Neuronal stem cell (in vitro differentiated cells): Measurements from ENCODE around the gene TTC28.

Experiments used
- DNase-seq: peaks from one replicate; pipeline ENCODE4 v3.0.0-alpha.2; 2013; ENCODE audit warnings: low spot score
- H2AFZ ChIP-seq: one replicate; pipeline ENCODE4 v1.6.1; 2013; ENCODE audit warnings: mild to moderate bottlenecking, low read length, inconsistent platforms
- H2AK5ac ChIP-seq: 2 replicates; pipeline ENCODE4 v1.6.1; 2013; ENCODE audit warnings: low read depth, mild to moderate bottlenecking, inconsistent platforms, low read length, moderate library complexity, mixed read lengths
- H2BK120ac ChIP-seq: 2 replicates; pipeline ENCODE4 v1.6.1; 2013; ENCODE audit warnings: low read depth, mild to moderate bottlenecking, inconsistent platforms, low read length, moderate library complexity, mixed read lengths
- H2BK12ac ChIP-seq: one replicate; pipeline ENCODE4 v1.6.1; 2013; ENCODE audit warnings: low read length, inconsistent platforms
- H2BK15ac ChIP-seq: 2 replicates; pipeline ENCODE4 v1.6.1; 2013; ENCODE audit warnings: mild to moderate bottlenecking, low read length, inconsistent platforms, mixed read lengths
- H2BK5ac ChIP-seq: one replicate; pipeline ENCODE4 v1.6.1; 2013; ENCODE audit warnings: inconsistent platforms, mild to moderate bottlenecking, low read length, moderate library complexity
- H3K14ac ChIP-seq: one replicate; pipeline ENCODE4 v1.6.1; 2013; ENCODE audit warnings: low read length, inconsistent platforms
- H3K18ac ChIP-seq: 2 replicates; pipeline ENCODE4 v1.6.1; 2013; ENCODE audit warnings: low read length, inconsistent platforms
- H3K23ac ChIP-seq: 2 replicates; pipeline ENCODE4 v1.6.1; 2013; ENCODE audit warnings: low read depth, mild to moderate bottlenecking, mixed read lengths, low read length, inconsistent platforms; ENCODE audit not compliant: poor library complexity
- H3K27ac ChIP-seq: replicated peaks from 3 replicates; pipeline ENCODE4 v1.5.1; 2013; ENCODE audit warnings: low read length, inconsistent platforms
- H3K27me3 ChIP-seq, 3 experiments: 2 replicates each; pipeline ENCODE4 v1.6.1; 2013; ENCODE audit warnings: low read length in 3 of 3, mild to moderate bottlenecking in 2 of 3, inconsistent platforms in 1 of 3, low read depth in 1 of 3, mixed read lengths in 1 of 3, moderate library complexity in 1 of 3; ENCODE audit not compliant: control insufficient read depth in 3 of 3, insufficient read depth in 3 of 3
- H3K36me3 ChIP-seq, 2 donors: replicated peaks in 1 of 2; 2 replicates each; pipeline ENCODE4 v1.6.1; 2013; ENCODE audit warnings: low read length in 2 of 2; ENCODE audit not compliant: control insufficient read depth in 2 of 2, insufficient read depth in 2 of 2
- H3K4ac ChIP-seq: 2 replicates; pipeline ENCODE4 v1.6.1; 2013; ENCODE audit warnings: inconsistent platforms, mild to moderate bottlenecking, low read length, moderate library complexity
- H3K4me1 ChIP-seq, 2 donors: 1 replicate in 1 of 2; 2 replicates in 1 of 2; pipeline ENCODE4 v1.6.1; 2013; ENCODE audit warnings: low read length in 2 of 2, low read depth in 1 of 2; ENCODE audit not compliant: control insufficient read depth in 2 of 2, insufficient read depth in 1 of 2
- H3K4me2 ChIP-seq: one replicate; pipeline ENCODE4 v1.6.1; 2013; ENCODE audit warnings: mild to moderate bottlenecking, low read length, inconsistent platforms; ENCODE audit not compliant: insufficient read depth, poor library complexity, severe bottlenecking
- H3K4me3 ChIP-seq, 2 donors: 2 replicates each; pipeline ENCODE4 v1.5.1; 2013; ENCODE audit warnings: low read length in 2 of 2, mild to moderate bottlenecking in 2 of 2, inconsistent platforms in 1 of 2, moderate library complexity in 1 of 2
- H3K79me1 ChIP-seq: one replicate; pipeline ENCODE4 v1.6.1; 2013; ENCODE audit warnings: low read depth, mild to moderate bottlenecking, inconsistent platforms, low read length, moderate library complexity
- H3K9ac ChIP-seq: one replicate; pipeline ENCODE4 v1.6.1; 2013; ENCODE audit warnings: mild to moderate bottlenecking, low read depth, low read length, inconsistent platforms; ENCODE audit not compliant: poor library complexity
- H3K9me3 ChIP-seq, 2 donors: replicated peaks in 1 of 2; 2 replicates each; pipeline versions ENCODE3 to v1.6.1; 2013; ENCODE audit warnings: low read length in 2 of 2, mild to moderate bottlenecking in 2 of 2, inconsistent platforms in 1 of 2, low read depth in 1 of 2, mixed read lengths in 1 of 2, moderate library complexity in 1 of 2; ENCODE audit not compliant: control insufficient read depth in 2 of 2, insufficient read depth in 1 of 2
- H4K8ac ChIP-seq: one replicate; pipeline ENCODE4 v1.6.1; 2013; ENCODE audit warnings: low read depth, mild to moderate bottlenecking, inconsistent platforms, low read length, moderate library complexity
- H4K91ac ChIP-seq: one replicate; pipeline ENCODE4 v1.6.1; 2013; ENCODE audit warnings: low read length, low read depth, mild to moderate bottlenecking, inconsistent platforms; ENCODE audit not compliant: poor library complexity
- WGBS, 2 donors: extraction: QIAGEN DNeasy Blood & Tissue Kit; methylation state at CpG; one replicate each; pipeline ENCODE4 v1.1.7; 2013; ENCODE audit warnings: missing lambda C conversion rate in 2 of 2, mixed read lengths in 1 of 2; ENCODE audit not compliant: insufficient read length in 2 of 2, insufficient replicate concordance in 1 of 2; ENCODE audit errors: extremely low coverage in 2 of 2; 5-methylcytosine and 5-hydroxymethylcytosine counted together

The TTC28 gene

GRCh38 chr22:28478564-28478963 is 201.1 kb downstream of the TTC28 start:
- no peak overlapping the region for H2BK15ac ChIP-seq
- no peak overlapping the region for H4K91ac ChIP-seq
- H3K4me1 ChIP-seq: peaks cover 2 to 4% of the 10 kb centered on the region in 2 donors
- no peaks in the 10 kb centered on the region for H3K27me3 ChIP-seq
- H3K79me1 ChIP-seq: peaks cover 3% of the 10 kb centered on the region
- peaks cover 0 to 9% of the 10 kb centered on the region in 2 donors for H3K9me3 ChIP-seq
- H3K4me3 ChIP-seq: no peak overlapping the region
- no peak overlapping the region for H2AK5ac ChIP-seq
- no peak overlapping the region for H3K4ac ChIP-seq
- no peaks in the 10 kb centered on the region for H3K36me3 ChIP-seq
- no peak overlapping the region for H2BK12ac ChIP-seq
- H3K18ac ChIP-seq: no peak overlapping the region
- H3K23ac ChIP-seq: no peak overlapping the region
- no peak overlapping the region for H4K8ac ChIP-seq
- H3K27ac ChIP-seq: no peak overlapping the region
- no peak overlapping the region for H2BK5ac ChIP-seq
- no peak overlapping the region for H3K4me2 ChIP-seq
- H3K14ac ChIP-seq: no peak overlapping the region
- no peak overlapping the region for H2AFZ ChIP-seq
- no peak for DNase-seq
- H2BK120ac ChIP-seq: no peak overlapping the region
- no peak overlapping the region for H3K9ac ChIP-seq

GRCh38 chr22:28477556-28477955 is 202.1 kb downstream of the TTC28 start:
- no peak overlapping the region for H3K23ac ChIP-seq
- H3K79me1 ChIP-seq: peaks cover 3% of the 10 kb centered on the region
- H3K18ac ChIP-seq: no peak overlapping the region
- WGBS, 2 donors: no CpG with 5 or more reads among the region's 1 CpG
- no peak overlapping the region for H2BK12ac ChIP-seq
- H4K8ac ChIP-seq: no peak overlapping the region
- no peak overlapping the region for H3K14ac ChIP-seq
- no peak overlapping the region for H3K9ac ChIP-seq
- no peaks in the 10 kb centered on the region for H3K36me3 ChIP-seq
- H2BK15ac ChIP-seq: no peak overlapping the region
- H3K27me3 ChIP-seq: no peaks in the 10 kb centered on the region
- no peak overlapping the region for H4K91ac ChIP-seq
- H3K27ac ChIP-seq: no peak overlapping the region
- no peak overlapping the region for H3K4ac ChIP-seq
- no peak overlapping the region for H3K4me2 ChIP-seq
- DNase-seq: no peak
- no peak overlapping the region for H2BK5ac ChIP-seq
- no peak overlapping the region for H3K4me3 ChIP-seq
- no peak overlapping the region for H2AK5ac ChIP-seq
- H2AFZ ChIP-seq: no peak overlapping the region
- peaks cover 0 to 15% of the 10 kb centered on the region in 2 donors for H3K9me3 ChIP-seq
- H3K4me1 ChIP-seq: peaks cover 2 to 4% of the 10 kb centered on the region in 2 donors
- no peak overlapping the region for H2BK120ac ChIP-seq

- H3K14ac ChIP-seq: no peak overlapping the region
- no peak overlapping the region for H3K23ac ChIP-seq
- H2BK15ac ChIP-seq: no peak overlapping the region
- H2AFZ ChIP-seq: no peak overlapping the region
- no peak overlapping the region for H3K4ac ChIP-seq
- H3K4me2 ChIP-seq: no peak overlapping the region
- no peak for DNase-seq
- no CpG with 5 or more reads among the region's 1 CpG for WGBS, 2 donors
- H4K8ac ChIP-seq: no peak overlapping the region
- no peak overlapping the region for H2AK5ac ChIP-seq
- peaks cover 3% of the 10 kb centered on the region for H3K79me1 ChIP-seq
- H3K27me3 ChIP-seq: no peaks in the 10 kb centered on the region
- H4K91ac ChIP-seq: no peak overlapping the region
- H2BK120ac ChIP-seq: no peak overlapping the region
- peaks cover 0 to 2% of the 10 kb centered on the region in 2 donors for H3K4me1 ChIP-seq
- H2BK12ac ChIP-seq: no peak overlapping the region
- H3K9me3 ChIP-seq: peaks cover 0 to 15% of the 10 kb centered on the region in 2 donors
- no peaks in the 10 kb centered on the region for H3K36me3 ChIP-seq
- no peak overlapping the region for H3K4me3 ChIP-seq
- no peak overlapping the region for H2BK5ac ChIP-seq
- no peak overlapping the region for H3K27ac ChIP-seq
- H3K9ac ChIP-seq: no peak overlapping the region
- no peak overlapping the region for H3K18ac ChIP-seq
Observed at GRCh38 chr22:28474330-28474729, 205.3 kb downstream of the TTC28 start.

DNA sequence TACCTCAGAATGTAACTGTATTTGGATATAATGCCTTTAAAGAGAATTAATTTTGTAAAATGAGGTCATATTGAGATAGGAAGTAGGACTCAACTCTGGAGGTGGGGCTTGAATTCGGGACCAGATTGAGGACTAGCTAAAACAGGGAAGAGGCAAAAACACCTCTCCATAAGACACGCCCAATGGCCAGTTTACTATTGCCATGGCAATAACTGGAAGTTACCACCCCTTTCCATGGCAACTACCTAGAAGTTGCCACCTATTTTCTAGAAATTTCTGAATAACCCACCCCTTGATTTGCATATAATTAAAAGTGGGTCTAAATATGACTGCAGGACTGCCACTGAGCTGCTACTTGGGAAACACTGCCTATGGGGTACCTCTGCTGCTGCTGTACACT is 206.4 kb downstream of the TTC28 start:
- Histone ChIP-seq H2BK120ac (no peak overlapping the region), H3K18ac (no peak overlapping the region), H2BK15ac (no peak overlapping the region), H3K14ac (no peak overlapping the region), H4K91ac (no peak overlapping the region), H2BK12ac (no peak overlapping the region), H2BK5ac (no peak overlapping the region), H3K4ac (no peak overlapping the region), H3K79me1 (peaks cover 3% of the 10 kb centered on the region), H3K23ac (no peak overlapping the region), H3K4me2 (no peak overlapping the region), H2AK5ac (no peak overlapping the region), H3K4me1 (peaks cover 0 to 2% of the 10 kb centered on the region in 2 donors), H3K27me3 (no peaks in the 10 kb centered on the region), H2AFZ (no peak overlapping the region), H3K27ac (no peak overlapping the region), H3K9ac (no peak overlapping the region), H4K8ac (no peak overlapping the region), H3K9me3 (peaks cover 0 to 15% of the 10 kb centered on the region in 2 donors), H3K4me3 (no peak overlapping the region), H3K36me3 (no peaks in the 10 kb centered on the region)
- DNase-seq: no peak
- WGBS, 2 donors: no CpG with 5 or more reads among the region's 2 CpGs
